Regular cardiac myocyte (primary cell): ENCODE data around the gene FRMD7. TPM values are rescaled to one million over a fixed set of nuclear protein-coding genes. Genes with fewer than 3 reads are reported as not detected.

Experiments
- total RNA-seq: library from RNA; depleted of rRNA; stranded (reverse); fragments of >200 nt; gene quantifications from 2 replicates; pipeline ENCODE4 v1.2.3, GENCODE V29; 2014

The FRMD7 gene
- total RNA-seq, result not detected in 2 replicates

GRCh38 chrX:132127743-132128142 is at the start of gene FRMD7:
FRMD7 (minus strand) TSS chrX:132128020; CDS start chrX:132127844, 176 bp downstream.

Other genes starting within 250 kb of the FRMD7 start
- 9.0 and 11.7 TPM in 2 replicates for gene STK26, start 104.7 kb downstream of the FRMD7 start, total RNA-seq
- 16.1 and 39.7 TPM in 2 replicates for gene RAP2C, start 91.4 kb upstream of the FRMD7 start, total RNA-seq